GM19468 (cell line): ENCODE data around the gene SGO1.
"Not testable (repeated sequence)": the region's sequence is repeated elsewhere in the genome, so short reads cannot be mapped to it uniquely, and the experiment has no call there.

ENCODE experiments used
- ATAC-seq: cut with Tn5 transposase; IDR thresholded peaks from one replicate; pipeline ENCODE4 v1.9.1; 2021; ENCODE audit warnings: mild to moderate bottlenecking, moderate library complexity, moderate number of reproducible peaks; ENCODE audit not compliant: unreplicated experiment; ENCODE audit errors: extremely low read depth

Gene SGO1

GRCh38 chr3:20185679-20186599 lies at the start of gene SGO1:
Gene SGO1 (minus strand): TSS chr3:20186206. CDS start chr3:20184027, 2,179 bp downstream.
- ATAC-seq: peak; percentile 96

- no peak for ATAC-seq
Measured at GRCh38 chr3:20235796-20236195, 49.8 kb upstream of the SGO1 start.

GRCh38 chr3:20232906-20233780 lies 47.1 kb upstream of the SGO1 start:
- no peak for ATAC-seq

GRCh38 chr3:20230954-20231353 lies 44.9 kb upstream of the SGO1 start:
- no peak for ATAC-seq

GRCh38 chr3:20225769-20226168 lies 39.8 kb upstream of the SGO1 start:
- no peak for ATAC-seq

GRCh38 chr3:20222274-20222673 lies 36.3 kb upstream of the SGO1 start:
- ATAC-seq: no peak

GRCh38 chr3:20218215-20218614 lies 32.2 kb upstream of the SGO1 start:
- ATAC-seq: no peak

- ATAC-seq: no peak
Measured at GRCh38 chr3:20215636-20216035, 29.6 kb upstream of the SGO1 start.

GRCh38 chr3:20213491-20213890 lies 27.5 kb upstream of the SGO1 start:
- ATAC-seq: not testable (repeated sequence)

- not testable (repeated sequence) for ATAC-seq
Measured at GRCh38 chr3:20207945-20208344, 21.9 kb upstream of the SGO1 start.

- ATAC-seq: not testable (repeated sequence)
Measured at GRCh38 chr3:20205898-20206297, 19.9 kb upstream of the SGO1 start.

GRCh38 chr3:20201143-20201542 lies 15.1 kb upstream of the SGO1 start:
- no peak for ATAC-seq

- no peak for ATAC-seq
Measured at GRCh38 chr3:20197775-20198174, 11.8 kb upstream of the SGO1 start.

- no peak for ATAC-seq
Measured at GRCh38 chr3:20194793-20195460, 8.9 kb upstream of the SGO1 start.

- ATAC-seq: no peak
Measured at GRCh38 chr3:20190991-20191390, 5.0 kb upstream of the SGO1 start.

GRCh38 chr3:20186600-20187004 lies 596 bp upstream of the SGO1 start:
- ATAC-seq: peak; percentile 0

GRCh38 chr3:20185331-20185678 lies 701 bp downstream of the SGO1 start:
- no peak for ATAC-seq

GRCh38 chr3:20182206-20182605 lies 3.8 kb downstream of the SGO1 start:
- ATAC-seq: no peak

GRCh38 chr3:20181276-20181675 lies 4.7 kb downstream of the SGO1 start:
- ATAC-seq: no peak

GRCh38 chr3:20173844-20174410 lies 12.1 kb downstream of the SGO1 start:
- ATAC-seq: no peak
